ENCODE measurements around the gene PLEKHF1.

PLEKHF1 gene

DNA sequence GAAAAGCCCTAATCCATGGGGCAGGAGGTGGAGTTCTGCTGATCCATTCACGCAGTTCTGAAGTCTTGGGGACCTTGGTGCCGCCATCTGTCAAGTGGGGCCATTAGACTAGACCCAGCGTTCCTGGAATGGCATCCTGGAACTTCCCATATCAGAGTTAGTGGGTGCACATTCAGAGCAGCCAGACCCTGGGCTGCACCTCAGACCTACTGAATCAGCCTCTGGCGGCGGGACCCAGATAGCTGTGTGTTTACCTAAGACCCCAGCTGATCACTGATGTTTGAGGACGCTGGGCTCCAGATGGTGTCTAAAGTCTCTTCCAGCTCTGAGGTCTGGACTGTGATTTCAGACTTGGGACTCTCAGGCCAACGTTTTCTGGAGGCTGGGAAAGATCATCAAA lies 46.4 kb upstream of the PLEKHF1 start:
- POLR2A ChIA-PET, result no interaction called here
- CTCF ChIA-PET, result interaction anchor here (0.9 to 22.2 kb wide), 5 partner anchors 10 to 93 kb away, joined by 4 to 647 read pairs (median 6); partner anchors contain the start of genes C19orf12 and POP4
- DNase-seq (ENCODE audit: low read depth, low spot score), result no peak
- H3K4me3 ChIP-seq (ENCODE audit: low read depth, low read length), result no peak overlapping the region
- TF ChIP-seq, protein P1, sequence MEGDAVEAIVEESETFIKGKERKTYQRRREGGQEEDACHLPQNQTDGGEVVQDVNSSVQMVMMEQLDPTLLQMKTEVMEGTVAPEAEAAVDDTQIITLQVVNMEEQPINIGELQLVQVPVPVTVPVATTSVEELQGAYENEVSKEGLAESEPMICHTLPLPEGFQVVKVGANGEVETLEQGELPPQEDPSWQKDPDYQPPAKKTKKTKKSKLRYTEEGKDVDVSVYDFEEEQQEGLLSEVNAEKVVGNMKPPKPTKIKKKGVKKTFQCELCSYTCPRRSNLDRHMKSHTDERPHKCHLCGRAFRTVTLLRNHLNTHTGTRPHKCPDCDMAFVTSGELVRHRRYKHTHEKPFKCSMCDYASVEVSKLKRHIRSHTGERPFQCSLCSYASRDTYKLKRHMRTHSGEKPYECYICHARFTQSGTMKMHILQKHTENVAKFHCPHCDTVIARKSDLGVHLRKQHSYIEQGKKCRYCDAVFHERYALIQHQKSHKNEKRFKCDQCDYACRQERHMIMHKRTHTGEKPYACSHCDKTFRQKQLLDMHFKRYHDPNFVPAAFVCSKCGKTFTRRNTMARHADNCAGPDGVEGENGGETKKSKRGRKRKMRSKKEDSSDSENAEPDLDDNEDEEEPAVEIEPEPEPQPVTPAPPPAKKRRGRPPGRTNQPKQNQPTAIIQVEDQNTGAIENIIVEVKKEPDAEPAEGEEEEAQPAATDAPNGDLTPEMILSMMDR (IDR thresholded peaks at IDR 0.05; ENCODE audit: insufficient read depth, low read length, missing control alignments), result no peak

- DNase-seq (ENCODE audit: low read depth, low spot score), result no peak
- no peak overlapping the region for H3K4me3 ChIP-seq (ENCODE audit: low read depth, low read length)
- POLR2A ChIA-PET, result no interaction called here
- CTCF ChIA-PET, result interaction anchor here (1.2 to 22.2 kb wide), 4 partner anchors 12 to 91 kb away, joined by 3 to 647 read pairs (median 78); partner anchors contain the start of genes C19orf12 and POP4
- TF ChIP-seq, protein P1 (IDR thresholded peaks at IDR 0.05; ENCODE audit: insufficient read depth, low read length, missing control alignments), result no peak
Observed at GRCh38 chr19:29620931-29621351, 44.3 kb upstream of the PLEKHF1 start.

- ChIA-PET CTCF (interaction anchor here (1.2 to 22.2 kb wide), 3 partner anchors 13 to 89 kb away, joined by 3 to 647 read pairs (median 151); partner anchors contain the start of genes C19orf12 and POP4), POLR2A (interaction anchor here (0.9 kb wide), 1 partner anchor 17 kb away, joined by 3 read pairs; the partner anchor contains the start of gene POP4)
- TF ChIP-seq, protein P1 (IDR thresholded peaks at IDR 0.05; ENCODE audit: insufficient read depth, low read length, missing control alignments), result no peak
- no peak overlapping the region for H3K4me3 ChIP-seq (ENCODE audit: low read depth, low read length)
- no peak for DNase-seq (ENCODE audit: low read depth, low spot score)
Observed at GRCh38 chr19:29622166-29623070, 42.8 kb upstream of the PLEKHF1 start.

GRCh38 chr19:29623726-29624488 lies 41.4 kb upstream of the PLEKHF1 start:
- ChIA-PET CTCF (interaction anchor here (2.0 to 22.2 kb wide), 3 partner anchors 15 to 92 kb away, joined by 8 to 647 read pairs (median 151); partner anchors contain the start of genes C19orf12 and POP4), POLR2A (interaction anchor here (0.9 kb wide), 1 partner anchor 18 kb away, joined by 3 read pairs; the partner anchor contains the start of gene POP4)
- no peak overlapping the region for H3K4me3 ChIP-seq (ENCODE audit: low read depth, low read length)
- DNase-seq (ENCODE audit: low read depth, low spot score), result no peak
- TF ChIP-seq, protein P1 (IDR thresholded peaks at IDR 0.05; ENCODE audit: insufficient read depth, low read length, missing control alignments), result no peak

DNA sequence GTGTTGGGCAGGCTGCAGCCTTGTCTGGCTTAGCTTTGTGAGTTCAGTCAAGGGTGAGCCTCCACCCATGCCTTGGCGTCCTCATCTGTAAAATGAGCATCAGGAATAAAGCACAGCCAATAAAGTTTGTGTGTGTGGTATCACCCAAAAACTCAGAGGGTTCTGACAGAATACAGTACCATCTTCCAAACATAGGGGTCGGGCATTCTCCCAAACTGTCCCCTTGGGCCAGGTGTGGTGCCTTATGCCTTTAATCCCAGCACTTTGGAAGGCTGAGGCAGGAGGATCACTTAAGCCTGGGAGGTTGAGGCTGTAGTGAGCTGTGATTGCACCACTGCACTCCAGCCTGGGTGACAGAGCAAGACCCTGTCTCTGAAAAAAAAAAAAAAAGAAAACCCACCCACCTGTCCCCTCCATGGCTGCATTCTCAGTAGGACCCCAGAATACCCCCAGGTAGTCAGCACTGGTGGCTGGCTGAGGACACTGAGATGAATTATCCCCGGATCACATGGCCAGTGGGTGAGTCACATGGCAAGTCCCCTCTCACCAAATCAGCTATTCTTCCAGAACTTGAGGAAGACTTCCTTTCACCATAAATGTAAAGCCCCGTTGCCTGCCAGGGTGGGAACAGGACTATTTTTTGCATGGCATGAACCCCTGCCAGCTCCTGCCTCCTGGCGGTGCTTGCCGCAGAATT lies 40.6 kb upstream of the PLEKHF1 start:
- CTCF ChIA-PET, result interaction anchor here (1.0 to 16.2 kb wide), 3 partner anchors 10 to 92 kb away, joined by 4 to 151 read pairs (median 8); partner anchors contain the start of gene POP4
- no peak for DNase-seq (ENCODE audit: low read depth, low spot score)
- H3K4me3 ChIP-seq (ENCODE audit: low read depth, low read length), result no peak overlapping the region
- TF ChIP-seq, protein P1 (IDR thresholded peaks at IDR 0.05; ENCODE audit: insufficient read depth, low read length, missing control alignments), result no peak
- POLR2A ChIA-PET, result no interaction called here
